HG02623 (cell line): ENCODE measurements around the gene FRMD4B.
"Not testable (repeated sequence)": the region's sequence is repeated elsewhere in the genome, so short reads cannot be mapped to it uniquely, and the experiment has no call there.

ENCODE experiments used
- ATAC-seq: cut with Tn5 transposase; IDR thresholded peaks from one replicate; pipeline ENCODE4 v1.9.1; 2021; ENCODE audit warnings: moderate library complexity; ENCODE audit not compliant: unreplicated experiment

Gene FRMD4B

DNA sequence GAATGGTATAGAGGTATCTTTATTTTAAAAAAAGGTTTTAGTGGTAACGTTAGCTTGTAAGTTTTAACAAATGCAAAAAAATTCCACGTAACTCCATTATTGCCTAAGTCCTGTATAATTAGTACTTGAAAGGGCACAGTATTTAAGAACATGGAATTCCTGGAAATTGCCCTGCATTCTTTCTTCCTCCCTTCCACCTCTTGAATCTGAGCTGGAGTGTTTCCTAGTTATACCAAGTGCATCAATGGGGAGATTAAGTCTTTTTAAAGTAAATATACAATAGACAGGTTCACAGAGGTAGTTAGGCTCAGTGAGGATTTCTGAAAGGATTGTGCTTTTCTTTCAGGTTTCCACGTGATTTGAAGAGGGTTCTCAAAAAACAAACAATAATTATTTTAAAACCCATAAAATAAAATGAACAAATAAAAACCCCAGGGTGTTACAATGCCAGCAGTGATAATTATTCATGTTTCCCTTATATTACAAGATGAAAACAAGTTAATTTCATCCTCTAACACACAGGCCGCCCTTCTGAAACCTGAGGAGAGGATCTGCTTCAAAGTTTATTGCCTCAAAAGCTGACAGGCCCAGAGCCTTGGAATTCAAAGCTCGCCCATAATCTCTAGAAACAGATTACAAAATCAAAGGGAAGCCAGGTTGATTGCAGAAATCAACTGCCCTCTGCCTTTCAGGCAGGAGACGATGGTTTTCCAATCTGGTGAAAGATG, 134.6 kb downstream of the FRMD4B start:
- ATAC-seq, result no peak

GRCh38 chr3:69250014-69250413, 135.9 kb downstream of the FRMD4B start:
- no peak for ATAC-seq

GRCh38 chr3:69249001-69249400, 136.9 kb downstream of the FRMD4B start:
- no peak for ATAC-seq

- ATAC-seq, result no peak
Measured at GRCh38 chr3:69248436-69248835, 137.5 kb downstream of the FRMD4B start.

DNA sequence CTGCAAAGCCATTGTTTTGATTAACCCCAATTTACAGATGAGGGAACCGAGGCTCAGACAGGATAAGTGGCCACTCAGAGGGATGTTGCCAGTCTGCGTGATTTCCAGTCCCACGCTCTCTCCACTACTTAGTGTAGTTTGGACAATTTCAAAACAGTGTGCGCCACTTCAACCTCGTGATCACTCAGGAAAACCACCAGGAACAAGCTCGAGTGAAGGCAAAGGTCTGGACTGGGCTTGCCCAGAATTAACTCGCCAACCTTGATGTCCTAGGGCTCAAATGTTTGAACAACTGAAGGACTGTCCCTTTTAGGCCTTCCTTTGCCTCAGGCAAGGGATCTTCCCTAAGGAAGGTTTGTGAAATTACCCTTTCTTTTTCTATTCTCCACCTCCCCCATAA, 139.3 kb downstream of the FRMD4B start:
- no peak for ATAC-seq

DNA sequence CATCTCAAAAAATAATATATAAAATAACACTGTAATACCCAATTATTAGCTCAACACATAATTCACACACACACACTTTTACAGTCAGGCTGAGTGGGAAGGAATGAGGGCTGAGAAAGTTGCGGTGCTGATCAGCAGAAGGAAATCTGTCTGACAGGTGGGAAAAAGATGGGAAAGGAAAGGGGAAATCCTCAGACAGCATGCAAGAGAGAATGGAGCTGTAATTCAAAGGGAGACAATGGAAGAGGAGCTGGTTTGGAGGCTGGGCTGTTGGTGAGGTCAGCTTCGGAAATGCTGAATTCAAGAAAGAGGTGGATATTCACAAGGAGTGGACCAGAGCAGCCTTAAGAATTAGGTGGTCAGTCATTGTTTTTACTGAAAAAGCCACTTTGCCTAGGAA, 141.8 kb downstream of the FRMD4B start:
- no peak for ATAC-seq

GRCh38 chr3:69241769-69242168, 144.1 kb downstream of the FRMD4B start:
- ATAC-seq, result no peak

DNA sequence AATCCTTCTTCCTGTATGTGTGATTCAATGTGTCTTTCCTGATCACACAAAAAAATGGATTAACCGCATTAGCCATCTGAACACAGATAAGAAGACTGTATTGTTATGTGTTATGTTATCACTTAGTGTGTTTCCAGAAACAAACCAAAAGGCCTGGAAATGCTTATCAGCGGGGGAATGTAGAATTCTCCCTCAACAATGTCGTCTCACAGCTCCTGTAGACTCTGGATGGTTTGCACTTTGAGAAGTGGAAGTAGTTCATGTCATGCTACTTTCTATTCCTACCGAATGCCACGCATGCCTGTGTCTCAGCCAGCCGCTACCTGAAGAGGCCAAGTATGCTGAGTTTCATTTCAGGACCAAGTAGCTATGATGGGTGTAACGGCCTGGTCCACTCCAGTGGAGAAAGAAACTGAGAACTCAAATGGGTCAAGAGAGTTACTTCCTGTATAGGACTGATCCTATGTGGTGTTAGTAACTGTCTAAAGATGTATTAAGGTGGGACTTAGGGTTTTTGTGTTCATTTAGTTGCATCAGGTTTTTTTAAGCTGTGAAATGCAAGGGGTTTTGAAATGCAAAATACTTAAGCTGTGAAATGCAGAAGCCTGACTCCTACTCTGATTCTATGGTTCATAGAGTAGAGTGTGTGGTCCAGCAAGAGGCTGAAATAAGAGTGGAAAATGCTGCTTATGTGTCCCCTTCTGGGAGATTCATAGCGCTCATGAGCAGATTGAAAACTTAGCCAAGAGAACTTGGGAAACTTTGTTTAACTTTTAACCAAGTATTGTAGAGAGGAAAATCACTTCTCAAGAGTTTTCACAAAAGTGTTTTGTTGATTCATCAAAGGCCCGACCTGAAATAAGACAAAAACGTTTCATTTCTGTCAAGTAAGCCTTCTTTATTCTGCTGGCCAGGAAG, 145.0 kb downstream of the FRMD4B start:
- ATAC-seq, result no peak

DNA sequence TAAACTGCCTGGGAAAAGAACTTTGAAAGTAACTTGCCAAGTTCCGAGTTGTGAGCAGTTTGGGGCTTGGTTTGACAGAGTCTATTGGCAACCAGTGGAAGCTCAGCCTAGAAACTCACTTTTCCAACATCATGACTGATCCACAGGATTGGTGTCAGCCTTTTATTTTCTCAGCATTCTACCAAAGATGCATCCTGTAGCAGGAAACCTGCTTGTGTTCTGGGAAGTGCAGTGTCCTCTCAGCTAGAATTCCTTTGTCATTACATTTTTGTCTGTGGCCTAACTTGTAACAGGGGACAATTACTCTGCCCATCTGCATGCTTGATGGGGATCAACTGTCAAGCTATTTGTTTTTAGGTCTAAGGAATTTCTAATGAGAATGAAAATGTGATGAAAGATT, 146.8 kb downstream of the FRMD4B start:
- no peak for ATAC-seq

GRCh38 chr3:69236812-69237707, 148.8 kb downstream of the FRMD4B start:
- no peak for ATAC-seq

DNA sequence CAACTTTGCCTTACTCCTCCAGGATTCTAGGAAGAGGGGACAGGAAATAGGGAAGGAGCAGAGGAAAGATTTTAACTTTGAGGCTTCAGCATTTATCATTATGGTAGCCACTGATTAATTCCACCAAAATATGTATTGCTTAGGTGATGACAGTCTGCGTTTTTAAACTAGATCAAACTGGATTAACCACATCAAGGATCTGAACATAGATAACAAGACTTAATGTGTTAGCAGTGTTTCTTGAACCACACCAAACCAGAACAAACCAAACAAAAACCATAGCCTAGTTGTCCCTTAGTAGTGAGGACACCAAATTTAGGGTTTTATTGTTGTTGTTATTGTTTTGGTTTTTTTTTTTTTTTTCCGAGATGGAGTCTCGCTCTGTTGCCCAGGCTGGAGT, 150.0 kb downstream of the FRMD4B start:
- ATAC-seq, result no peak

GRCh38 chr3:69235227-69235626, 150.7 kb downstream of the FRMD4B start:
- not testable (repeated sequence) for ATAC-seq

GRCh38 chr3:69232482-69232881, 153.4 kb downstream of the FRMD4B start:
- ATAC-seq, result no peak

DNA sequence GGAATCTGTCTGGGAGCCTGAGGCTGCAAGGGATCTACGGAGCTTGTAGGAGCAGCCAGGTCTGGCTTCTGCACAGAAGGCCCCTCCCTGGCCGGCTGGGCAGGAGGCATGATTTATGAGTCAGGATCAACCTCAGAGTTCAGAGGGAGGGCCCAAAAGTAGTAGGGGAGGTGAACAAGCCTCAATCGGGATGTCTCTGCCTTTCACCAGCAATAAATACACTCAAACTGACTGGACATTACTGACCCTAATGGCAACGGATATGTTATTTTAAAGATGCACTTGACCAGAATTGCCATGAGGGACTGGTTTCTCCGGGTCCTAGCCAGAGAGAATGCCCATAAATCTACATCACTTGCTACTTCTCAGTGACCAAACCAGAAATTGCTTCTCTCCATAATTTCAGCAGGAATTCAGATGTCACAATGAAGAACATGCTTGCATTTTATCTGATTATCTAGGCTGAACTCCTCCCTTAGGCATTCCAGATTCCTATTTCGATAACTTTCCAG, 153.9 kb downstream of the FRMD4B start:
- ATAC-seq, result no peak

DNA sequence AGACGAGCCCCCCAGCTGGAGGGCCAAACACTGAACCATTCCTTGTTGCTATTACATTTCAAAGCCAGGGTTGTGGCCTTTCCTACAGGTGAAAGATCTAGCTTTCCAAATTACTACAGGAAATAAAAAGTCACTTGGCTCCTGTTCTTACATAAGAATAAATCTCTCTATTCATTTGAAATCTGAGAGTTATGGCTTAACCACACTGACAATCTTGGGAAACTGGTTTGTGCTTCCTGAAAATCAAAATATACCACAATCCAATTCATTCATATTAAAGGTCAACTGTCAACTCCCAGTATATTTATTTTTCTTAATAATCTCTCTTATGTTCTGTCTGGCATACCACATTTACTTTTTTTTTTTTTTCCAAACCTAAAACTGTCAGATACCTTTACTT, 159.8 kb downstream of the FRMD4B start:
- no peak for ATAC-seq

DNA sequence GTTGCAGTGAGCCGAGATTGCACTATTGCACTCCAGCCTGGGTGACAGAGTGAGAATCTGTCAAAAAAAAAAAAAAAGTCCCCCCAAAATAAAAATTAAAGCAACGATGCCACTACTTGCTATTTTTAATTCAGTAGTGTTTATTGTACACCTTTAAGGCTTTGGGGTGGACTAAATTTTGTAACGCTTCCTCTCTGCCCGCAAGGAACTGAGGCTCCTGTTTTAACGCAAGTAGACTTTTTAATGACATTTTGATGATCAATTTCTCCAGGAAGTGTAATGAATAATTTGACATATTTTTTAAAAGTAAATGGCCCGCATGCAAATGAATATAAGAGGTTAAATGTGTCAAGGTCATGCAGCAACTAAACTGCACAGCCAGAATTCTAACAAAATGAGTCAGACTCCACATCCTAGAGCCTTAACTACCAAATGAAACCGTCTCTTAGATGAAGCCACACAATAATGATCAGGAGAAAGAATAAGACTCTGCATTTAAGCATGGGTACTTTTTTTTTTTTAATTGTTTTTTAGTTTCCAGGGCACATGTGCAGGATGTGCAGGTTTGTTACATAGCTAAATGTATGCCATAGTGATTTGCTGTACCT, 166.7 kb downstream of the FRMD4B start:
- ATAC-seq, result no peak

GRCh38 chr3:69218079-69218478, 167.8 kb downstream of the FRMD4B start:
- ATAC-seq, result no peak

- no peak for ATAC-seq
Measured at GRCh38 chr3:69216981-69217380, 168.9 kb downstream of the FRMD4B start.

- ATAC-seq, result no peak
Measured at GRCh38 chr3:69214241-69214640, 171.6 kb downstream of the FRMD4B start.

DNA sequence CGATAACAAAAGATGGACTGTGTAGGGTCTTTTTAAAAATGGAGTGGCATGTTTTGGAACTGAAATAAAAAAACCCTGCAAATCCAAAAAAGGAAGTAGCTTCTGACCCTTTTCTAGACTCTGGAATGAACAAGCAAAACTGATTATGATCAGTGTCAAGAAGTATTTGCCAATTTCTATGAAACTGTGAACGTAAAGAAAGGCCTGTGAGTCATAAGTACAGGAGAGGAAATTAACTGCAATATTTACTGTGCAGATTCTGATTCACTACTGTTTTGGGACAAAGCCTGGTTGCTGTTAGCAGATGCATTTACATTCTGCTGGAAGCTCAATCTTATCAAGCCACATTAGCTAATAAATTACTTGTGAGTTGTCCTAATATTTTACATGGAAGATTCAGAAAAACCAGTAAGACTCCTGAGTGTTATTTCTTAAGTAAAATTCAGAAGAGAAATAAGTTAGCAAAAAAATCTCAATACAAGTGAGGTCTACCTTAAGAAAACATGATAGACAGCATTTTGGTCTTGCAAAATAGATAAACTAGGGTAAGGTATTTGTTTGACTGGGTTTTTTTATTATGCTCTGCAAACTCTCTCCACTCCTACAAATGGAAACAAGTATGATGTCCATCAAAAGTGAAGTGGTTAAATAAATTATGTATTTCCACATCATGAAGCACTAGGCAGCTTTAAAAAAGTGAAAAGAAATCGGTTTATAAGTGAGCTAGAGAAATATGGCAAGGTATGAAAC, 173.3 kb downstream of the FRMD4B start:
- peak; percentile 52 for ATAC-seq
